ENCODE results near the gene ADARB1.
"Not testable (repeated sequence)": the region's sequence is repeated elsewhere in the genome, so short reads cannot be mapped to it uniquely, and the experiment has no call there.

Gene ADARB1, protein sequence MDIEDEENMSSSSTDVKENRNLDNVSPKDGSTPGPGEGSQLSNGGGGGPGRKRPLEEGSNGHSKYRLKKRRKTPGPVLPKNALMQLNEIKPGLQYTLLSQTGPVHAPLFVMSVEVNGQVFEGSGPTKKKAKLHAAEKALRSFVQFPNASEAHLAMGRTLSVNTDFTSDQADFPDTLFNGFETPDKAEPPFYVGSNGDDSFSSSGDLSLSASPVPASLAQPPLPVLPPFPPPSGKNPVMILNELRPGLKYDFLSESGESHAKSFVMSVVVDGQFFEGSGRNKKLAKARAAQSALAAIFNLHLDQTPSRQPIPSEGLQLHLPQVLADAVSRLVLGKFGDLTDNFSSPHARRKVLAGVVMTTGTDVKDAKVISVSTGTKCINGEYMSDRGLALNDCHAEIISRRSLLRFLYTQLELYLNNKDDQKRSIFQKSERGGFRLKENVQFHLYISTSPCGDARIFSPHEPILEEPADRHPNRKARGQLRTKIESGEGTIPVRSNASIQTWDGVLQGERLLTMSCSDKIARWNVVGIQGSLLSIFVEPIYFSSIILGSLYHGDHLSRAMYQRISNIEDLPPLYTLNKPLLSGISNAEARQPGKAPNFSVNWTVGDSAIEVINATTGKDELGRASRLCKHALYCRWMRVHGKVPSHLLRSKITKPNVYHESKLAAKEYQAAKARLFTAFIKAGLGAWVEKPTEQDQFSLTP

DNA sequence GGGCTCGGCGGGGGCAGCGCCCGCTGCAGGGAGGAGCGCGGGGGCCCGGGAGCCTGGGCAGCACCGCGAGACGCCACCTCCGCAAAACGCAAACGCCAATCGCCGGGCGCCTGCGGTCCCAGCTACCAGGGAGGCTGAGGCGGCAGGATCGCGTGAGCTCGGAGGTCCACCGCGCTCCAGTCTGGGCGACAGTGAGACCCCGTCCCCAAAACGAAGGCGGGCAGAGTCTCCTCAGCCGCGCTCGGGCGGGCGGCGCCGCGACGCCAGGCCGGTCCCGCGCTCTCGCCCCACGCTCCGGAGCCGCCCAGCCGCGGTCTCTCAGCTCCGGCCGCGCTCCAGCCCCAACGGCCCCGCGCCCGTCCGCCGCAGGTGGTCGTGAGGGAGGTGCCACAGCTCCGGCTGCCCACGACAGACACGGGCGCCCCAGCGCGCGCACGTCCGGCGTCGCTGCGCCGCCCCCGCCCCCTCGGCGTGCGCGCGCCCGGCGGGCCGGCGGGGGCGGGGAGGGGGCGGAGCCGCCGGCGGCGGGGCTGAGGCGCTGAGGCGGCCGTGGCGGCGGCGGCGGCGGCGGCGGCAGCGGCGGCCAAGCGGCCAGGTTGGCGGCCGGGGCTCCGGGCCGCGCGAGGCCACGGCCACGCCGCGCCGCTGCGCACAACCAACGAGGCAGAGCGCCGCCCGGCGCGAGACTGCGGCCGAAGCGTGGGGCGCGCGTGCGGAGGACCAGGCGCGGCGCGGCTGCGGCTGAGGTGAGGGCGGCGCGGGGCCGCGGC lies at the start of gene ADARB1:
Gene ADARB1, plus strand, starts transcription at position 533 of the 770 bp plus-strand sequence. CDS start 97,077 bp downstream, outside the sequence.
- DNase-seq, result peak in 29 of 56 donors; percentile 14 to 68 (median 43)

DNA sequence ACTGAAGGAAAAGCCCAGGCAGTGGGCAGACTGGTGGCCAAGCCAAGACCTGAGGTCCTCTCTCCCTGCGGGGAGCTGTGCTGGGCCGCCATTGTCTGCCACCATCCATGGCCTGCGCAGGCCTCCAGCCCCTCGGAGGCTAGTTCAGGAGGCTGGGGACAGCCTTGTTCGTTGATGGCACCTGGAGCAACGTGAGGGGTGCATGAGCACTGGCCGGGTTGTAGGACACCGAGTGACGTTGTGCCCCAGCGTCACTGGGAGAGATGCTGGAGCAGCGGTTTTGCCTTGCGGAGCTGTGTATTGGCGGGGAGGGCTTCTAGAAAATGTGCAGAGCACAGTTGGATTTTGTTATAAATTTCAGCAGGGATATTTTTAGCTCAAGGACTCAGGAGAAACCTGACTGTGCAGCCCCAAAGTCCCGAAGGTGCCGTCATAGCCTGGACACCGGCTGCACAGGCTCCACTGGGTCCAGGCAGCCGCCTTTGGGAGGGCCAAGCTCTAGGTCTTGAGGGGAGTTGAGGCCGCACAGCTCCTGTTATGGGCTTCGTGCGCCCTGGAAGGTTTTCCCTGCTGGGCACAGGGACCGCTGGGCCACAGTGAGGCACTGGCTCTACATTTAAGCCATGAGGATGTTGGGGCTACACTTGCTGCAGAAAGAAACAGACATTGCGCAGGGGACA lies 48.2 kb upstream of the ADARB1 start:
- no peak for DNase-seq

DNA sequence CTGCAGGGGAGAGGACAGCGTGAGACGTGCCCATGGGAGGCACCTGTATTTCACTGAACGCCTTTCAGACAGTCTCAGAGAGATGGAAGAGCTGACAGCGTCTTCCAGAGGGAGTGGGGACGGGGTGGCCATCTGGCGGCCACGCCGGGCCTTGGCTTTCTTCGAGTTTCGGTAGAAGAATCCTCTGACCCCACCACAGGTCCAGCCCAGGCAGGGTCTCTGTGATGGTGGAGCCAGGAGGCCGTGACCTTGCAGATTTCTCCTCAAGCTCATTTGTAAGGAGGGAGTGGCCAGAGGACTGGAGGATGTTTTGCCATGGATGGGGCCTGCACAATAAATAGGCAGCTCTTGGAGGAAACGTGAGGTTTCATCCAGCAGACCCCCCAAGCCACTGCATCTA lies 47.6 kb upstream of the ADARB1 start:
- no peak for DNase-seq

DNA sequence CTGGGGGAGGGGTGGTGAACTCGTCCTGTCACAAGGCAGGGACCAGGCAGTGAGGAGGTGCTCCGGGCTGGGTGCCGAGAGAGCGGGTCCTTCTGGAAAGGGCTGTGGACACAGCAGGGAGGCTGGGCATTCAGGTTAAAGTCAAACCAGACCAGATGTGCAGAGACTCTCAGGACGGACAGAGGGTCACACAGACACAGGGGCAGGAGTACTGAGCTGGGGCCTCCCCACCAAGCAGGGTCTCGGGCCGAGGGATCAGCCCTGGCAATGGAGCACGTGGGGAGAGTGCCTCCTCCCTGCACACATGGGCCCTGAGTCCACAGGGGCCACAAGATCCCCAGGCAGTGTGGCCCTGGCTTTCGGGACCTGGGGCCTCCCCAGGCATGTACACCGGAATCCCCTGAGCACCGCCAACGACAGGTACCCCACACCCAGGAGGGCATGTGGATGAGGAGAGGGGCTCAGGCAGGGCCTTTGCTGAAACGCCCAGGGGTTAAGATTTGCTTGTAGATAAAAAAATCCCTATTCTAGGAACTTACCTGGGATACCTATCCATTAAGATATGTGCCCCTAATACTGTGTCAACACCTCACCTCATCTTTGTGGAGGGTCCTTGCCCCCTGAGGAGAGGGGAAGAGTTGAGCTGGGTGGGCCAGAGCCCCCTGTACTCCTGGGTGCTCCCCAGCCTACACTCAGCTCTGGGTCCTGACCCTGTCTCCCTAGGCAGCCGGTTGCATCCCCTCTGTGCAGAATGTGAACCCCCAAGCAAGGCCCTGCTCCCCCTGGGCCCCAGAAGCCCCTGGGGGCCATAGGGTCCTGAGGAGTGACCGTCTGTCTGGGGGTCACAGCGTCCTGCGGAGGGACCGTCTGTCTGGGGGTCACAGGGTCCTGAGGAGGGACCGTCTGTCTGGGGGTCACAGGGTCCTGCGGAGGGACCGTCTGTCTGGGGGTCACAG lies 46.9 kb upstream of the ADARB1 start:
- DNase-seq, result no peak

DNA sequence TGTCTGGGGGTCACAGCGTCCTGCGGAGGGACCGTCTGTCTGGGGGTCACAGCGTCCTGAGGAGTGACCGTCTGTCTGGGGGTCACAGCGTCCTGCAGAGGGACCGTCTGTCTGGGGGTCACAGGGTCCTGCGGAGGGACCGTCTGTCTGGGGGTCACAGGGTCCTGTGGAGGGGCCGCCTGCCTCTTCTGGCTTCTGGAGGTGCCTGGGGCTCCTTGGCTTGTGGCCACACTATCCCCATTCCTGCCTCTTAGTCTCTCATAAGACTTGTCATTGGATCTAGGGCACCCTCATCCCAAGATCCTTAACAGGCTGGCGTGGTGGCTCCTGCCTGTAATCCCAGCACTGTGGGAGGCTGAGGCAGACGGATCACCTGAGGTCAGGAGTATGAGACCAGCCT lies 45.7 kb upstream of the ADARB1 start:
- not testable (repeated sequence) for DNase-seq

DNA sequence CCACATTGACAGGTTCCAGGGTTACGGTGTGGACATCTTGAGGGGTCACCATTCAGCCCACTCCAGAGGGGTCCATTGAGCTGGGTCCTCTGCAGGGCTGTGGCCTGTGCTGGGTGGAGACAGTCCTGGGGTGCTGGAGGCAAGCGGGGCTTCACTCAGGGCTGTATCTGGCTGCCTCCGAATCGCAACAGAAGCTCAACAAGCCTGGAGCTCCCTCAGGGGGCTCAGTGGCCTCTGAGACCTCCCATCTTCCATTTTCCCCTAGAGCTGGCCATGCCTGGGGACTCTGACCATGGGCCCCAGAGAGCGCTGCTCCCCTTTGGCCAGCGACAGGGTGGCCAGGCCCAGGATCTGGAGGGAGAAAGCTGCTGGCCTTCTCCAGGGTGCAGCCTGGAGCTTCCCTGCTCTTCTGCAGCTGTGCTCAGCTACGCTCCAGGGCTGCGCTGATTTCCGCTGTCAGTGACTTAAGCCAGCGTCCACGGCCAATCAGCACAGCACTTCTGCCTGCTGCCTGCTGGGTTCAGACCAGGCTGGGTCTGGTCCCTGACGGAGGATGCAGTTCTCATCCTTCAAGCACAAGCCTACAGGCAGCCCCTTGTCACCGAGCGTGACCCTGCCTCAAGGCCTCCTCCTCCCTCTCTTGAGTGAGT lies 45.0 kb upstream of the ADARB1 start:
- no peak for DNase-seq

DNA sequence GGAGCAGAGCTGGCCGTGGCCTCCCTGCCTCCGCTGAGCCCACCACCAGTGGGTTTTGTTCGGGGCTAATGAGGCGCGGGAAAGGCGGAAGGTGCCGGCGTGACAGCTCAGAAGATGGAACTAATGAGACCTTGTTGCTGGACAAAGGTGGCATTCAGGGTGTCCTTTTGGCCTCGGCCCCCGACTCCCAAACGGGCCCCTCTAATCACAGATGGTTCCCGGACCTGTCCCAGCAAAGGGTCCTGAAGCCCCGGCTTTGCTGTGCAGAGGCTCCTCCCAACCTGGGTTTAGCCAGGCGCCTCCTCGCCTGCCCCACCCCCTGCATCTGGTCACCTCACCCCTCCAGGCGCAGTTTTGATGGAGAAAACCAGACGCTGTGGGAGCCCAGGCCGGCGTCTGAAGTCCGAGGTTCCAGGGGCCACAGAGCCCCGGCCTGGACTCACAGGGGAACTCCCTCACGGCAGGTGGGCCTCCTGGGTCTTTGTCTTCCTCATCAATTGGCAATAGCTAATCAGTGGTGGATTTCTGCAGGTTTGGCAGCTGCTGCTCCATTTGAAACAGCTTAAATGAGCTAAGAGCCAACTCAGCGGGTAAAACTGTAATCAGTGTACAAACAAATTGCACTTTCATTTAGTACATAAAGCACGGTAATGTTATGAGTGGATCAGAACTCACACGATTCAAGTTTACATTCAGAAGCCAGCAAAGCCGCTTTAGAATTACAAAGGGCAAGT lies 44.3 kb upstream of the ADARB1 start:
- no peak for DNase-seq

DNA sequence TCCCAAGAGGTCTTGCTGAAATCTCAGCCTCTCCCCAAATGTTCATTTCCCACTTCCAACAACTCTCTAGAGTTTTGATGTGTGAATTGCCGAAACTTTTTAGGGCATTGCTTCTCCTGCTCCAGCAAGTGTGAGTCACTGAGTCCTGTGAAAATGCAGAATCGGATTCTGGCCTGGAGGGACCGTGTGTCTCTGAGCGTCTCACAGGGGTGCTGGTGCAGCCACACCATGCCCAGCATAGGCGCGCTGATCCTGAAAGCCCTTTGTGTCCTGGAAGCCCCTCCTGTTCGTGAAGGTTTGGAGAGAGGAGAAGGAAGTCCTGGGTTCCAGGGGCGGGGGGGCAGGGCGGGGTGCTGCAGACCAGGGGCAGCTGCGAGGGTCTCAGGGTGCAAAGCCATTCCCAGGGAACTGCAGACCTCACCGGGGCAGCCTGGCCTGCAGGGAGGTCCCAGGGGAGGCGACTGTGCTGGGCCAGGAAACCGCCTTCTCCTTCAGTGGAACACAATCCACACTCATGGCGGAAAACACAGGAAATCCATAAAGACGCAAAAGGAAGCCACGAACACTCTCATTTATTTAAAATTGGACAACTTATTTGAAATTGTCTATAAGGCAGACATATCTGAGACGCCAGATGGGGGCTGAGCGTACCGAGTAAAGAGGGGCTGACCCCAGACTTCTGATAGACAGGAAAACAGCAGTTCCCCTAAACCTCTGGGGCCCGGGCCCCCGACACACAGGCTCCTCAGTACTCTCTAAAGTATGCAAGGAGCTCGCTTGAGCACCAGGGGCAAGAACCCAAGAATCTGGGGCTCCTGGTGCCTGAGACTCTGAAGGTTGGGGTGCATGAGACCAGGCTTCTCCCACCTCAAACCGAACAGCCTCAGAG lies 43.5 kb upstream of the ADARB1 start:
- DNase-seq, result no peak

DNA sequence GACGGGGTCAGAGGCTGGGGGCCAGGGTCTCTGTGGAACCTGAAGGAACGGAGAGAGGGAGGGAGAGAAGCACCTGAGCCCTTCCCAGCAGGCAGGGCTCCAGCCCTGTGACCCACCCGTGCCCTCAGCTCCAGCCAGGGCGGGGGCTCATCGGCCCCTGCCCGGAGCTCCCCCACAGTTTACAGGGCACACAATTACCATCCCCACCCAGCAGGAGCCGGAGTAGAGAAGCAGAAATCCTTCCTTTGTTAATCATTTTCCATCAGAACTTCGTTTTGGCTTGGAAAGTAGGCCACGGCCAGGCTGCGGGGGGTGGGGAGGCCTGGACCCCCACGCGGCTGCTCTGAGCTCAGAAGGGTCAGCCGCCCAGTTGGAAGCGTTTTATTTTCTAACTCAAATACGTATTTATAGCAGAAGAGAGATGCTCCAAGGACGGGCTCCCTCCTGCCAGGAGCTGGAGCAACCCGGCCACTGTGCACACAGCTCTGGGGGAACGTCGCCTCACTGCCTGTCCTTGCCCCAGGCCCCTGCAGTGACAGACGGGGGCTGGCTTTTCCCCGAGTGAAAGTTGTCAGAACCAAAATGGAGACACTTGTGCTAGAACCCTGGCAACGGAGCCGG lies 42.7 kb upstream of the ADARB1 start:
- DNase-seq, result no peak

DNA sequence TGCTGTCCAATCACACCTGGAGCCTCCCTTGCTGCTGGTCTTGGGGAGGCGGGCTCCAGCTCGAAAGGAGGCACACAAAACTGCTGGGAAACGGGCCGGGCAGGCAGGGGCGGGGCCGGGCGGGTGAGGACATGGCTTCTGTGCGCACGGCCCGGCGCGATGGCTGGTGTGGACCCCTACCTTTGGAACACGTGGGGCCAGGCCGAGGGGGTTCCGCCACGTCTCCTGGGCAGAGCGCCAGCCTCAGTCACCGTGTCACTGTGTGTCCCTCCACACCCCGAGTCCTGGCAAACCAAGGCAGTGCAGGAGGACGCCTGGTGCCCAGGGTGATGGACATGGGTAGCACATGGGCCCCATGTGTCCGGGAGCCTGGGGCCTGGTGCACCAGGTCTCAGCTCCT lies 42.0 kb upstream of the ADARB1 start:
- no peak for DNase-seq

DNA sequence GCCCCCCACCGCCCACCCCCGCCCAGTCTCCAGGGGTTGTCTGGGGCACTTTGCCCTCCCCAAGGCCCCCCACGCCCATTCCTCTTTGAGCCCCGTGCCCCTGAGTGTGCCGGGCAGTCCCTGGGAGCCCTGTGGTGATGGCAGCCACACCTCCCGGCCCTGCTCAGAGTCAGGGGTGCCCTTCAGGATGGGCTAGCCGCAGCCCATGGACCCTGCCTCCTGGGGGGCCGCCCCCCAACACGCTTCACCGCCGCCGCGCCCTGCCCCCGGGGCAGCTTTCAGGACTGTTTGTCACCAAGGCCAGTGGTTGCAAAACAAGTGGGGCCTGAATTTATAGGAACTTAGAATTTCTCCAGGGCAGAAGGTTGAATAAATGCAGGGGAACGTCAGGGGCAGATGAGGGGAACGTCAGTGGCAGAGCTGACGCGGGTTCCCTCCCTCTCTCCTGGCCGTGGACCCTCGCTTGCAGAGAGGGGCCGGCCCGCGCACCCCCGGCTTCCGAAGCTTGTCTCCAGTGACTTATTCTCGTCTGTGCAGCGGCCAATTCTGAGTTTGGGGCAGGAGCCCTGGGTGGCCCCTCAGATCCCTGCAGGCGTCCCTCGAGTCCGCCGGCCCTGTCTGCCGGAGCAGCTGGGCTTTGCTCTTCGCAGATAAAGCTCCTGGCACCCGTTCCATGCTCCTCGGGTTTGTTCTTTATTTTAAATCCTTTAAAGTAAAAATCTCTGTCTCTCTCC lies 41.2 kb upstream of the ADARB1 start:
- no peak for DNase-seq

DNA sequence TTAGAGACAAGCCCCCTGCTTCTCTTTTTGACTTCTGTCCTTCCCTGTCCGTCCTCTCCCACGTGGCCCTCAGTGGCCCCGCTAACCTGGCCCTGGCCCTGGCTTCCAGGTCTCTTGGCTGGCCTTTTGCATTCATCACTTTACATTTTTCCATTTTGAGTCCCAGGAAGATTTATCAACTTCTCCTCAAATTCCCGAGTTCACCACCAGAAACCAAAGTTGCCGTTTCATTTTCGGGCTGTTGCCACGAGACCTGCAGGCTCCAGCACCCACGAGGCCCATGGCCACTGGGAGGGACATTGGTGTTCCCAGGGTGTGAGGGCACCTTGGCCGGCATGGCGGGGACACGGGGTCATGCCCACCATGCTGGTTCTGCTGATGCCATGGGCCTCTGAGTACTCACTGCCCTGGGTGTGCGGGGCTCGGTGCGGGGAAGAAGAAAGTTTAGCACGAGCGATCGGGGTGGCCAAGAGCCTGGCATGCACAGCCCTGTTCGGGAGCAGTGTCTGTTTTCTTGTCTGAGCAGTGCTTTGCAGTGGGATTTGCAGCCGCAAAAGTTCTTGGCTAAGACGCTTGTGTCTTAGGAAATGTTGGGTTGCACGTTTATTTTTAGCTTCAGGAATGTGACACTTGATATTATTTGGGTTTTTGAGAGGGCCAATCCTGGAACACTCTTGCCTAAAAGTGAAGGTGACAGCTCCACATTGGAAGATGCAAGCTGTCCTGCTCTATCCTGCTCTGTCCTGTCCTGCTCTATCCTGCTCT lies 40.4 kb upstream of the ADARB1 start:
- no peak for DNase-seq

DNA sequence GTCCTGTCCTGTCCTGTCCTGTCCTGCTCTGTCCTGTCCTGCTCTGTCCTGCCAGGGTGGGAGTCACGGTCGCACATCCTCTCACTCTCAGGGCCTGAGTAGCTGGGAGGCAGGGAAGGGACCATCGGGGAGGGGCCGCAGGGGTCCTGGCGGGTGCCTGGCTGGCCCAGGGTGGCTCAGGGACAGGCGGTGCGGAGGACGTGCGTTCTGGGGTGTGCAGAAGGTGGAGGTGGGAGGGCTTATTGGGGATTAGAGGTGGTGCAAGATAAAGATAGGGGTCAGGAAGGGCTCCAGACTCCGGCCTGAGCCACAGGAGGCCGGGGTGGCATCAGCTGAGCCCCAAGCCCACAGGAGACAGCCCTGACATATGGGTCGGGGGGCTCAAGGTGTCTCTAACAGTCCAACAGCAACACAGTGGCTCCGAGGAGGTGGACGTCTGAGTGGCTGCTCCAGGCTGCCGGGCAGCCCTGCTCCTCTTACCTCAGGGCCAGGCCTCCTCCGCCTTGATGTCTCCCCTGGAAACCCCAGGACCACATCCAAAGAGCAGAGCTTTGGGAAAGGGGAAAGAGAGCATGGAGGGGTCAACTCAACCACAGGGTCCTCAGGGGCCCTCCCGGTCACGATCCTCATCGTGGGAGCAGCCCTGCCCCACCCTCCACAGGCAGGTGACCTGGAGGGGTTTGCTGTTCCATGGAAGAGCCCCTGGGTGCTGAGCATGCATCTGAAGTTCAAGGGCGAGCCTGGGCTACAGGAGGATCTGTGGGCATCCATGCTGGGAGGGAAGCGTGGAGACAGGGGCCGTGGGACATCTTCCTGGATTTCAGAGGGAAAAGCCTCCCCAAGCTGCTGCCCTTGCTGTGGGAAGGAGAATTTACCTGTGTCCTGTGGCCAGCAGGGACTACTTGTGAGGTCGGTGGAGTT lies 39.6 kb upstream of the ADARB1 start:
- DNase-seq, result no peak

DNA sequence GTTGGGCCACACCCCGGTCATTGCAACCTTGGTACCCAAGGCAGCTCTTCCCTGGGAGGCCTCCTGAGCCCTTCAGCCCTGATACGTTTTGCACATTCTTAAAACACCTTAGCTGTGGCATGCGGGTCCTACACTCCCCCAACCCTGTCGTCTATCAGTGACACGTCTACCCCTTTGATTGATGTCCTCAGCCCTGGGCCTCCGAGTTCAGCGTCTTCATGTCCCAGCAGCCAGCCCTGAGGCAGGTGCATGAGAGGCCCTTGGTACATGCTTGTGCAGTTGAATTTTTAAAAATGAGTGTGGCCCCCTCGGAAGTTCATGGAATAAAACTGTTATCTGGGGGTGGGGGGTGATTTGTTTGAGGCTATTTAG lies 38.9 kb upstream of the ADARB1 start:
- DNase-seq, result no peak

DNA sequence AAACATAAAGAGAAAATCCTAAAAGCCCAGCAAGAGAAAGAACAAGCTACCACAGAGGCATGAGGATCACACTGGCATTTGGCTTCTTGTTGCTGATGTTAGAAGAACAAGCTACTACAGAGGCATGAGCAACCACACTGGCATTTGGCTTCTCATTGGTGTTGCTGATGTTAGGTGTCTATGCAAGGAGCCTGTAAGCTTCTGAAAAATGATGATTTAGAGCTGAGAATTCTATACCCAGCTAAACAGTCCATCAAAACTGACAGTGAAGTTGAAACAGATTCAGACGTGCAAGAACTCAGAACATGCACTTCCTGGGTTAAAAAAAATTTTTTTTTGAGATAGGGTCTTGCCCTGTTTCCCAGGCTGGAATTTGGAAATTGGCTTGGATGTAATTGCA lies 37.8 kb upstream of the ADARB1 start:
- DNase-seq, result no peak

Measured in amygdala (tissue), 56 donors.